NOMO-1 treated with DMSO at 0.1 percent for 48 hours (cell line): ENCODE data around the gene TMPRSS9.

ENCODE experiments used
- DNase-seq: peaks from one replicate; lab custom pipeline; 2025; ENCODE audit not compliant: unreplicated experiment; lab: John Stamatoyannopoulos, UW

TMPRSS9 gene

DNA sequence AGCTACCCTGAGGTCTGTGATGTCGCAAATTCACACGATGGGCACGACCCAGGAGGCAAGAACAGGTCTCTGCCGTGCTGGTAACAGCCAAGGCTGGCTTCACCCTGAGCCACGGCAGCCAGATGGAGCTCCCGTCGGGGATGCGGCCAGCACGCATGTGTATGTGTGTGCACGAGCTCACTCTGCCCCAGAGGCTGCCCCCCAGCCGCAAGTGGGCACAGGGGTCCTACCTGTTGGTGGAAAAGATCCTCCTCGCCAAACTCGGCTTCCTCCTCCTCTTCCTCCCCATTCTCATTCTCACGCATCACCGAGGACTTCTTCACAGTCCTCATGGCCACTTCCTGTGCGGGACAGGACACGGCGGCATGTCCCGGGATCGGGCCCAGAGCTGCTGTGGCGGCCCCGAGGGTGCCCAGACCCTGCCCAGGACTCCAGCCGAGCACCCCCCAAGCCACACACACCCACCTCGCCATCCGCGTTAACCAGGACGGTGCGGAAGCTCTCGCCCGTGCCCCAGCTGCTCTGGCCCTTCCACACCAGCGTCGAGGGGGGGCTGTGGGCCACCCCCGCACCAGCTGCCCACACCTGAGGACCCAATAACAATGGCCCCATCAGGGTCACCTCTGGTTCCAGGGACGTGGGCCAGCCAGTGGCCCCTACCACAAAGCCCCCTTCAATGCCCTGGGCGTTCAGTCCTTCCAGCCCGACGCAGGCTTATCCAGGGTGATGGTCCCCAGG lies 71.4 kb downstream of the TMPRSS9 start:
- DNase-seq: no peak

DNA sequence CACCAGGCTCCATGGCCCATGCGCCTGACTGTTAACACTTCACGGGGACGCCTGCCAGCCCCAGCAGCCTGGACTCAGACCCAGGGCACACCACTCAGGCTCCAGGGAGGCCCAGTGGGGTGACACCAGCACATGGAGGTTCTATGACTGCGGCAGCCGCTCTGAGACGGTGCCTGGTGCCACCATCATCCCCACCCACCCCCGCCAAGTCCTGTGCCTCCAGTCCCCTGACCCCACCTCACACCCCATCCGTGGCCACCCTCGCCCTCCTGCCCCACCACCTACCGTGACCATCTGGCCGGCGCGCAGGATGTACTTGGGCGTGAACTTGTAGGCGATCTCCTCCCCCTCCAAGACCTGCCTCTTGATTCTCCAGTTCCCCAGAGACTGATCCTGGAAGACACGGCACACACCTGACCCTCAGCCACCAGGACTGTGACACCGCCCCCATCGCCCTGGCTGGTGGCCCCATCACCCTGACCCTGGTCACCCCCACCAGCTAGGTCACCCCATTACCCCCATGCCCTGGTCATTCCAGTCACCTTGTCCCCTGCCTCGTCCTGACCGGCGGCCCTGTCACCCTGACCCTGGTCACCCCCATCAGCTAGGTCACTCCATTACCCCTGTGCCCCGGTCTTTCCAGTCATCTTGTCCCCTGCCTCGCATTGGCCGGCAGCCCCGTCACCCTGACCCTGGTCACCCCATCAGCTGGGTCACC lies 72.2 kb downstream of the TMPRSS9 start:
- no peak for DNase-seq

DNA sequence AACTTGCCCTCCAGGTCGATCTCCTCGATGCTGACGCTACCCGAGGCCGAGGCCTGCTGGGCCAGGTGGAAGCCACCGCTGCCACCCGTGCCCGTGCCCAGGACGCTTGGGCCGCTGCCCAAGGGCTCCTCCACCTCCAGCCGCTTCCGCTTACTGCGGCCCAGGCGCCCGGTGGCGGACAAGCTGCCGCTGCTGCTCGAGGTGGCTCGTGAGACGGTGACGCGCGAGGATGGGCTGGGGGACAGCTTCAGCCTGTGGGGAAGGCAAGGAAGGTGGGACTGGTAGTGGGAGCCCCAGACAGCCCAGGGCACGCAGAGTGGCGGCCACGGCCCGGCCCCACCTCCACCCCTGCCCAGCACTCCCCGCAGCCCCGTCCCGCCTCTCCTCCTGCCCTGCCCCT lies 73.8 kb downstream of the TMPRSS9 start:
- no peak for DNase-seq

GRCh38 chr19:2434267-2434666 lies 74.2 kb downstream of the TMPRSS9 start:
- DNase-seq: no peak

DNA sequence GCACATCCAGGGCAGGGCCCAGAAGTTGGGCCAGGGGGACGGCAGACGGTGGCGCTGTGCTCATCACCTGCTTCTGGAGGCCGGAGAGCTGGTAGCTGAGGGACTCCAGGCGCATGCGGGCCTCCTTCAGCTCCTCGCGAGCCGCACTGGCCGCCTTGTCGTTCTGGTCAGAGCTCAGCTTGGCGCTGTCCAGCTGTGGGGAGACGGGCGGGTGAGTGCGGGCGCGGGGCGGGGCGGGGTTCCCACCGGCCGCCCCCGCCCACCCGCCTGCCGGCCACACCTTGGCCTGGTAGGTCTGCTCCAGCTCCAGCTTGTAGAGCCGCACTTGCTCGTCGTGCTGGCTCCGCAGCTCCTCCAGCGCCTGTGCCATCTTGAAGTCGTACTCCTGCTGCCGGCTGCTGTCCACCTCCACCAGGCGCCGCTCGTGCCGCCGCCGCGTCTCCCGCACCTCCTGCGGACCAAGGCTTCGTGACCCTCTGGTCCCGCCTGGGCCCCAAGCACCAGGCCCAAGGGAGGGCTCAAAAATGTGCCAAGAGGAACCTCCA lies 74.7 kb downstream of the TMPRSS9 start:
- DNase-seq: no peak

DNA sequence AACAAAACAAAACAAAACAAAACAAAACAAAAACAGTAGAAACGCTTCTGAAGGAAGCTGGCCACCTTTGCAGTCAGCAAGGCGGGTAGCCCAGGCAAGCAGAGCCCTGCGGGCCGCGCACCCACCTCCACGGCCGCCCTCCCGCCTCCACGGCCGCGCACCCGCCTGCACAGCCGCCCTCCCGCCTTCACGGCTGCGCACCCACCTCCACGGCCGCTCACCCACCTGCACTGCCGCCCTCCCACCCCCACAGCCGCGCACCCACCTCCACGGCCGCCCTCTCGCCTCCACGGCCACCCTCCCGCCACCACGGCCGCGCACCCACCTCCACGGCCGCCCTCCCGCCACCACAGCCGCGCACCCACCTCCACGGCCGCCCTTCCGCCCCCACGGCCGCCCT lies 76.3 kb downstream of the TMPRSS9 start:
- no peak for DNase-seq

DNA sequence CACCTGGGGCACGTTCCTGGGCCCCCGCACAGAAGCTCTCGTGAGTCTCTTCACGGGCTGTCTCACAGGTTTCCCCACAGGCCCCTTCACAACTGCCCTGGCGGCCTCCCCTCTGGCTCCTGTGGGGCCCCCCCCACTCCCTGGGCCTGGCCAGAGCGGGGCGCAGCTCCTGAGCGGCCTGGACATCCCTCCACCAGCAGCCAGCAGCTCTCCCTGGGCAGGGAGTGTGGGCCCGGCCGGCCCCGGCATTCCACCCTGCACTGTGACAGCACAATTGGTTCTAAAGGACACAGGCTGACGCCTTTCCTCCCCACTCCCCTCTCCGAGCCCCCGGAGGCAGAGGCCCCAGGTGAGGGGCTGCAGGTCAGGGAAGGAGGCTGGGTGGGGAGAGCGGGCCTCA lies 76.9 kb downstream of the TMPRSS9 start:
- DNase-seq: no peak

DNA sequence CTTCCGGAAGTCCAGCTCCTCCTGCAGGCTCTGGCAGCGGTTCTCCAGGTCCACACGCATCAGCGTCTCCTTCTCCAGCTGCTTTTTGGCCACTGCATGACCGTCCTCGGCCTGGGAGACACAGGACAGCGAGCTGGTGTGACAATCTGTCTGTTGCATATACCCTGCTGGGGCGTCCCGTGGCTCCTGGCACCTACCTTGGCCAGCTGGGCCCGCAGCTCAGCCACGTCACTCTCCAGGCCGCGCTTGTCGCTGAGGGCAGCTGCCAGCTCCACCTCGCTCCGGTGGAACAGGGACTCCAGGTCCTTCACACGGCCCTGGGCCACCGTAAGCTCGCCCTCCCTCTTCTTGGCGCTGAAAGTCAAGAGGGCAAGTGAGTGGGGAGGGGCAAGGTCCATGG lies 78.1 kb downstream of the TMPRSS9 start:
- DNase-seq: no peak

DNA sequence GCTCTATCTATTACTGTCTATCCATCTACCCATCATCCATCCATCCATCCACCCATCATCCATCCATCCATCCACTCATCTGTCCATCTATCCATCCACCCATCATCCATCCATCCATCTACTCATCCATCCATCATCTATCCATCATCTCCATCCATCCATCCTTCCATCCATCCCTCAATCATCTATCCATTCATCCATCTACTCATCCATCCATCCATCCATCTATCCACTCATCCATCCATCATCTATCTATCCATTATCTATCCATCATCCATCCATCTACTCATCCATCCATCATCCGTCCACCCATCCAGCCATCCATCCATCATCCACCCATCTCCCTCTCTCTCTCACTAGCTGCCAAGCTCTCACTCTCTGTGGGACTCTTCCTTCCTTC lies 80.5 kb downstream of the TMPRSS9 start:
- DNase-seq: no peak

DNA sequence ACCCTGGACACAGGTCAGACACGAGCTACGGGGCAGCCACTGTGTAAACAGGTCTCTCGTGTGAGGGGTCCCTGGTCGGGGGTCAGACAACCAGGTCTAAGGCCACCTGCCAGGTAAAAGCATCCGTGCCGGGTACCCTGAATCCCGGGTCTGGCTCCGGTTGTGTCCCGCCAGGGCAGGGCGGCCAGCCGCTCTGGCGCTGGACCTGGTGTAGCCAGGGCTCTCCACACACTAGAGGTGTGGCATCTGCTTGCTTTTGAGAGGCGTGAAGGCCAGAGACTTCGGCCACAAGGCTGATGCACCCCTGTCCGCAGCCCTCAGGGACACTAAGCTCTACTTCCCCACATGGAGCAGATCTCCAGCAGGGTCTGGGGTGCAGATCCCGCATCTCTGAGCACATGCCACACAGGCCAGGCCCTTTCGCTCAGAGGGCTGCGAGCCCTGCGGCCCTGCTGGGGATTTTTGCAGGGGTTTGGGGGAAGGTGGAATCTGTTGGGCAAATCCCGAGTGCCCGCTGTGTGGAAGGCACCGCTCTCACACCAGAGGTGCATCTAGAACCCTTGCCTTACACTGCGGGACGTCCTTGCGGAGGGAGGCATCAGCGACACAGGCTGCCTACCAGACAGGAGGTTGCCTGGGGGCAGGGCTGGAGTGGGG lies 81.2 kb downstream of the TMPRSS9 start:
- DNase-seq: no peak

- no peak for DNase-seq
Observed at GRCh38 chr19:2443116-2443784, 83.2 kb downstream of the TMPRSS9 start.

DNA sequence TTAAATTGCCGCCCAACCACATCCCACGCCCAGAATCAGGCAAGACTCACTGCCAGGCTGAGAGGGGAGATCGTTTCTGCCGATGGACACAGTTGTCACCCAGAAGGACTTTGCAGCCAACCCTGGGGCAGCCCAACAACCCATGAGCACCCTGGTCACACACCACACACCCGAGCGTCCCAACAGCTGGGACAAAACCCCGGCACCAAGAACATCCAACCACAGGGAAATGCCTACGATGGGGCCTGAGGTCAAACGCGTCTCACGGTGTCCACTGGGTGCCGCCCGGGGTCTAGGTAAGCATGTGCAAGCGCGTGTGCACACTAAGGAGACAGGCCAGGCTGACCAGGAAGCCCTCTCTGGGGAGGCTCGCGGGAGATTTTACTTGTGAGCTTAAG lies 83.7 kb downstream of the TMPRSS9 start:
- no peak for DNase-seq

DNA sequence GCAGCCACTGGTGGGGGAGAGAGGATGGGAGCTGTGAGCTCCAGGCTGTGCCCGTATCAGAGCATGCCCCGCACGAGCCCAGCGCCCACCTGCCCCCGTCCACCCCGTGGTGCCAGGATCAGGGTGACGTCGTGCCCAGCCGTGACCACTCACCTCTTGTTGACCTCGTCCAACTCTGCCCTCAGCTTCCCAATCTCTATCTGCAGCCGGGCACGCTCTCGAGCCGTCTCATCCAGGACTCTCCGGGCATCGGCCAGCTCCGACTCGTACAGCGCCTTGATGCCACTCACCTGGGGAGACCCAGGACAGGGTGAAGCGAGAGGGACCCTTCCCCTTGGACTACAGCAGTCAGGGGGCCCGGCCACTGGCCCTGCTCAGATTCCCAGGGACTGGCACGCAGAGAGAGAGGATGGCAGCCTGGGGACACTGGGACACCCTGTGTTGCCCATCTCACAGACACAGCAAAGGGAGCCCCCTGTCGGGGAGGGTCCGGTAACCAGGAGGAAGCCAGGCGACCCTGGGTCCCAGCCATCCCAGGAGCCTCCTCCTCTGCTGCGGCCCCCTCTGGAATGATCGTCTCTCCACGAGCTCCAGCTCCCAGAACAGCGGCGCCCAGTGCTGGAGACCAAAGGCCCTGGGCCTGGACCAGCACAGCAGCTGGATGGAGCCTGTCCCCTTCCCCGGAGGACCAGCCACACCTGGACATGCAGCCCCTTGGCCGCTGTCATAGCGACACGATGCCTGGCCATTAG lies 84.4 kb downstream of the TMPRSS9 start:
- no peak for DNase-seq

DNA sequence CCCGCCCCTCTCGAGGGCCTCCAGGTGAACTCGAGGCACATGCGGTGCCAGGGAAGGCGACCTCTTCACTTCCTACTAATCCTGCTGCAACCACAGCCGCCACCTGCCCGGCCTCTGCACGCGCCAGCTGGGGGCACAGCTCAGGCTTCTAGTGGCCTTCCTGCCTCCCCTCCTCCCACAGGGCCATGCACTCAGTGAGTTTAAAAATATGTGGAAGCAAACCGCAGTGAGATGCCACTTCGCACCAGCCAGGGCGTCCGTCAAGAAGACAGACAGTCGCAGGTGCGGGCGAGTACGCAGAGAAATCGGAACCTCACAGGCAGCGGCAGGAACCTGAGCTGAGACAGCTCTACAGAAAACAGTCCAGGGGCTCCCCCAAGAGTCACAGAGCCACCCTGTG lies 86.3 kb downstream of the TMPRSS9 start:
- DNase-seq: no peak

- no peak for DNase-seq
Observed at GRCh38 chr19:2449019-2449418, 89.0 kb downstream of the TMPRSS9 start.

GRCh38 chr19:2451138-2451537 lies 91.1 kb downstream of the TMPRSS9 start:
- no peak for DNase-seq

GRCh38 chr19:2451741-2452140 lies 91.7 kb downstream of the TMPRSS9 start:
- DNase-seq: no peak

DNA sequence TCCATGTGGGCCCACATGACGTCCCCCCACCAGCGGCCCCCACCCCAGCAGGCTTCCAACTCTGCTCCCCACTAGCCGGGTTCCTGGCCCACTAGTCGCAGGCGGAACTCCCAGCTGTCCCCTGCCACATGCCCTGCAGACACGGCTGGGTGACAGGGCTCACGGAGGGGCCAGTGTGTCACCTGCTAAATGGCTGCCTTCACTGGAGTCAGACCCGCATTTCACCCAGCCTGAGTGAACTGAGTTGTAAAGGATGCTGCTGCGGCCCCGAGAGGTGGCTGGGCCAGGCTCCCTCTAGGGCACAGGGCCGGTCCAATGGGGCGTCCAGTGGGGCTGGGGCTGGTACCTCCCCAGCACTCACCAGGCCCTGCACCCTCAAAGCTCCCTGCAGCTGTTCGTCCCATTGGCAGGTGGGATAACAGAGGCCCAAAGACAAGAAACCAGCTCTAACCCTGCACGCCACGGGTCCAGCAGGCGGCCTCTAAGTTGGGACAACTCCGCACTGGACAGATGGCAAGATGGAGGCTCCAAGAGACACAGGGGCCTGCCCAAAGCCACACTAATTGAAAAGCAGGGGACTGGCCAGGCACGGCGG lies 93.5 kb downstream of the TMPRSS9 start:
- DNase-seq: no peak

- DNase-seq: no peak
Observed at GRCh38 chr19:2454199-2454961, 94.3 kb downstream of the TMPRSS9 start.
